Measurements from ENCODE around the gene OR6C65. TPM values are rescaled to one million over a fixed set of nuclear protein-coding genes. Genes with fewer than 3 reads are reported as not detected.

The OR6C65 gene
- polyA plus RNA-seq, 3 donors, result not detected

GRCh38 chr12:55372521-55372920, 27.8 kb upstream of the OR6C65 start:
- Histone ChIP-seq H3K9ac (ENCODE audit: insufficient read depth, low read length, poor library complexity, severe bottlenecking) (no peak overlapping the region), H3K36me3 (replicated peaks in 1 of 2; ENCODE audit: control insufficient read depth in 1 of 2, insufficient read depth in 2 of 2, low read length in 2 of 2) (no peaks in the 10 kb centered on the region), H2AFZ (ENCODE audit: insufficient read depth, low read depth, low read length, poor library complexity, severe bottlenecking) (no peak overlapping the region), H3K9me3 (replicated peaks in 1 of 2; ENCODE audit: control insufficient read depth in 1 of 2, insufficient read depth in 1 of 2, low read length in 2 of 2) (no peaks in the 10 kb centered on the region), H3K4me1 (ENCODE audit: control insufficient read depth in 1 of 2, insufficient read depth in 2 of 2, low read length in 2 of 2) (no peaks in the 10 kb centered on the region), H4K20me1 (ENCODE audit: insufficient read depth, low read length) (no peaks in the 10 kb centered on the region), H3K27ac (ENCODE audit: low read depth in 1 of 2, low read length in 2 of 2) (no peak overlapping the region), H3K4me3 (replicated peaks in 1 of 3; ENCODE audit: low read depth in 2 of 3, low read length in 3 of 3) (no peak overlapping the region), H3K79me2 (ENCODE audit: insufficient read depth, low read length) (no peaks in the 10 kb centered on the region), H3K27me3 (ENCODE audit: control insufficient read depth in 2 of 2, insufficient read depth in 2 of 2, low read length in 2 of 2) (no peaks in the 10 kb centered on the region), H3K4me2 (replicated peaks; ENCODE audit: extremely low read depth, low read length, poor library complexity, severe bottlenecking) (no peak overlapping the region)
- WGBS (ENCODE audit: insufficient coverage), result no CpG with 5 or more reads among the region's 4 CpGs
- no peak overlapping the region for H3K27ac Mint-ChIP-seq
- DNase-seq, result no peak
- no peak for TF ChIP-seq CTCF (IDR thresholded peaks at IDR 0.05)
- intact Hi-C loops (cut with micrococcal nuclease), result no loop called here
- no peak overlapping the region for H3K4me3 Mint-ChIP-seq
- peaks cover 0 to 5% (median 0%) of the 10 kb centered on the region in 7 donors for H3K9me3 Mint-ChIP-seq
- H3K36me3 Mint-ChIP-seq, result no peaks in the 10 kb centered on the region
- peaks cover 3 to 10% (median 6%) of the 10 kb centered on the region in 3 donors for H3K27me3 Mint-ChIP-seq (ENCODE audit: low read depth in 3 of 3)
- no peaks in the 10 kb centered on the region for H3K4me1 Mint-ChIP-seq

GRCh38 chr12:55385891-55386290, 14.4 kb upstream of the OR6C65 start:
- intact Hi-C loops (cut with micrococcal nuclease), result no loop called here
- no peak overlapping the region for H3K4me2 ChIP-seq (replicated peaks; ENCODE audit: extremely low read depth, low read length, poor library complexity, severe bottlenecking)
- H3K4me1 Mint-ChIP-seq, result no peaks in the 10 kb centered on the region
- H3K36me3 Mint-ChIP-seq, result no peaks in the 10 kb centered on the region
- H3K27me3 ChIP-seq (ENCODE audit: control insufficient read depth in 2 of 2, insufficient read depth in 2 of 2, low read length in 2 of 2), result no peaks in the 10 kb centered on the region
- H3K27ac ChIP-seq (ENCODE audit: low read depth in 1 of 2, low read length in 2 of 2), result no peak overlapping the region
- no peaks in the 10 kb centered on the region for H3K4me1 ChIP-seq (ENCODE audit: control insufficient read depth in 1 of 2, insufficient read depth in 2 of 2, low read length in 2 of 2)
- H2AFZ ChIP-seq (ENCODE audit: insufficient read depth, low read depth, low read length, poor library complexity, severe bottlenecking), result no peak overlapping the region
- H3K27ac Mint-ChIP-seq, result no peak overlapping the region
- H3K27me3 Mint-ChIP-seq (ENCODE audit: low read depth in 3 of 3), result peaks cover 0 to 7% (median 0%) of the 10 kb centered on the region in 3 donors
- no peaks in the 10 kb centered on the region for H3K9me3 Mint-ChIP-seq
- no peak for DNase-seq
- no peaks in the 10 kb centered on the region for H3K79me2 ChIP-seq (ENCODE audit: insufficient read depth, low read length)
- TF ChIP-seq CTCF (IDR thresholded peaks at IDR 0.05), result no peak
- no peak overlapping the region for H3K4me3 Mint-ChIP-seq
- H3K4me3 ChIP-seq (replicated peaks in 1 of 3; ENCODE audit: low read depth in 2 of 3, low read length in 3 of 3), result no peak overlapping the region
- H3K9me3 ChIP-seq (replicated peaks in 1 of 2; ENCODE audit: control insufficient read depth in 1 of 2, insufficient read depth in 1 of 2, low read length in 2 of 2), result no peaks in the 10 kb centered on the region
- H4K20me1 ChIP-seq (ENCODE audit: insufficient read depth, low read length), result no peaks in the 10 kb centered on the region
- H3K9ac ChIP-seq (ENCODE audit: insufficient read depth, low read length, poor library complexity, severe bottlenecking), result no peak overlapping the region
- H3K36me3 ChIP-seq (replicated peaks in 1 of 2; ENCODE audit: control insufficient read depth in 1 of 2, insufficient read depth in 2 of 2, low read length in 2 of 2), result no peaks in the 10 kb centered on the region

All from CD14-positive monocyte (primary cell).